ENCODE results near the gene CASP3.
"Not testable (repeated sequence)": the region's sequence is repeated elsewhere in the genome, so short reads cannot be mapped to it uniquely, and the experiment has no call there.

CASP3 gene

GRCh38 chr4:184591747-184592270 lies 57.4 kb downstream of the CASP3 start:
- DNase-seq, result not testable (repeated sequence)

DNA sequence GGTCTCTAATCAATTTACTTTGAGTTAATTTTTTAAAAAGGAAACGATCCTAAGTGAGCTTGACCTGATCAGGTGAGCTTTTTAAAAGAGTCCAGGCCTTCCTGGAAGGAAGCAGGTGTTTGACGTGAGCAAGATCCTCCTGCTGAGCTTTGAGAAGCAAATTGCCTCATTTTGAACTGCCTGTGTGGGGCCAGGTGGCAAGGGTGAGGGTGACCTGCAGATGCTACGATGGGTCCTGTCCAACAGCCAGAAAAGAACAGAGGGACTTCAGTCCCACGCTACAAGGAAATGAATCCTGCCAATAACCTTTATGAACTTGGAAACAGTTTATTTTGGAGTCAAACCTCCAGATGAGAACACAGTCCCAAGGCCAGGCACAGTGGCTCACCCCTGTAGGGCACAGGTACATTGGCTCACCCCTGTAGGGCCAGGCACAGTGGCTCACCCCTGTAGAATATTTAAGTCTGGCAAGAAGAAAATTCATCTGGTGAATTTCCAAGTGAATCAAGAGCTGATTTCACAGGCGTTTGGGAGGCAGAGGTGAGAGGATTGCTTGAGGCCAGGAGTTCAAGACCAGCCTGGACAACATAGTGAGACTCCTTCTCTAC lies 58.1 kb downstream of the CASP3 start:
- no peak for DNase-seq

DNA sequence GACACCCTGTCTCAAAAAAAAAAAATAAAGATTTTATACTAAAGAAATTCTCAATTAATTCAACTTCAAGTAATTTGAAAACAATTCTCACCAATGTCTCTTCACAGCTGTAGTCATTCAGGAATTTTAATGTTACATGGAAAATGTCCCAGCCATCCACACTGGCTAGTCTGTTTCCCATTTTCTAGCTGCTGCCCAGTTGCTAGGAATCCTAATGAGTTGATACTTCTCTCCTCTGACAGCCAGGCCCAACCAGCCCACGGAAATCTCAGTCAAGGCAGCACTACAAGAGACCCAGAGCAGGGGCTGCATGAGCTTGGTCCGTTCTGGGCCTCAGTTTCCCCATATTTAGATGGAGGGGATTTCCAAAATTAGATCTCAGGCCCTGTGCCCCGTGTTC lies 59.1 kb downstream of the CASP3 start:
- no peak for DNase-seq

GRCh38 chr4:184588893-184589292 lies 60.4 kb downstream of the CASP3 start:
- no peak for DNase-seq

GRCh38 chr4:184587701-184588100 lies 61.5 kb downstream of the CASP3 start:
- no peak for DNase-seq

DNA sequence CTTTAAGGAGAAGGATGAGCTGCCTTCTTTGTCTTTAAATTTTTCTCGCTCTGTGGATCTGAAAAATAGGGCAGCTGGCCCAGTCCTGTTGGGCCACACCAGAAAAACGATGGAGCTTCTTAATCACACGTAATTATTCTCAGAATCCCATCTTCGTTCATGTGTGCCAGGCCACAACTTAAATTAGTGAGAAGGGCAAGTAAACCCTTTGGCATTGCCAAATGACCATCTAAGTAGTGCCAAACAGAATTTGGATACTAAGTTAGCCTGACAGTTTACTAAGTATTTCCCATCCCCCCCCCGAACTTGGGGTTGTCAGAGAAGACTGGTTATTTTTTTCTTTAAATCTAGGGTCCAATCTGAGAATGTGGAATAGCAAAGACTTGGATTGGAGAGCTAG lies 62.0 kb downstream of the CASP3 start:
- DNase-seq, result no peak

GRCh38 chr4:184583738-184584502 lies 65.3 kb downstream of the CASP3 start:
- DNase-seq, result no peak

Data from NCI-H1092 treated with DMSO at 0.1 percent for 48 hours (cell line).